UCSD-AML1 (cell line): Measurements from ENCODE around the gene TOMT.
"Not testable (repeated sequence)": the region's sequence is repeated elsewhere in the genome, so short reads cannot be mapped to it uniquely, and the experiment has no call there.

Experiments
- DNase-seq: peaks from one replicate; lab custom pipeline; 2025; ENCODE audit not compliant: unreplicated experiment; lab: John Stamatoyannopoulos, UW

The TOMT gene

GRCh38 chr11:72123117-72123653 lies 17.5 kb downstream of the TOMT start:
- DNase-seq: no peak

DNA sequence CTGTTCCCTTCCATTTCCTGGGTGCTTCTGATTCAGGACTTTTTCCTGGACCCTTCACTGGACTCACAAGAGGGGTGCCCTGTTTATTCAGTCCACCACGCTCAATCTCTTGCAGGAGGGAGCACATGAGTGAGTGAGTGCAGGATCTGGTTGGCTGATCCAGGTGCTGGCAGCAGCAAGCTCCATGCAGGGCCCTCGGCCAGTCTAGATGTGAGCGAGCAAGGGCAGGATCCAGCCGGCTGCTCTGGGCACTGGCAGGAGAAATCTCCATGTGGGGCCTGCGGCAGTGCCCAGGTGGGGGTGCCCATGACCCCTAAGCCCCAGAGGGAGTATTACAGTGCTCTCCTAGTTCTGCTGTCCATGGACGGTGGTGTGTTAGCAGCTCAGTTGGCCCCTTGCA lies 18.3 kb downstream of the TOMT start:
- no peak for DNase-seq

DNA sequence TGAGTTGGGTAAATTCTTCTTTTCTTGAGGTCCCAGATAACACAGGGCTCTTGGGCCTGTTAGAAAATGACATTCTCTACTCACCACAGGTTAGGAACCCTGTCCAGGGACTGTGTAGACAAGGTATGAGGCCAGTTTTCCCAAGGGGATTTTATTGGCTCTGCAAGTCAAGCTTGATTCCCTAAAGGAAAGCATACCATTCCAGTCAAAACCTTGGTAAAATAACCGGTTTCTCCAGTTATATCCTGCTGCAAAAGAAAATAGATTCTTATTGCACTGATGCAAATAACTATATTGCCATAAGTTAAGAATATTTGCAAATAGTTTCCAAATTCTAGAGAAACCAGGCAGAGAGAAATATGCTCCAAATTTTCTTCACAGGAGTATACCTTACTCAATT lies 20.2 kb downstream of the TOMT start:
- DNase-seq: no peak

- DNase-seq: no peak
Measured at GRCh38 chr11:72127923-72128322, 22.2 kb downstream of the TOMT start.

- DNase-seq: no peak
Measured at GRCh38 chr11:72129381-72129780, 23.7 kb downstream of the TOMT start.

- DNase-seq: no peak
Measured at GRCh38 chr11:72132646-72133045, 26.9 kb downstream of the TOMT start.

- not testable (repeated sequence) for DNase-seq
Measured at GRCh38 chr11:72135473-72135872, 29.7 kb downstream of the TOMT start, which contains the start of gene FOLR3. TSS of gene FOLR3 (plus strand) at chr11:72135725. CDS start at chr11:72135953, 228 bp downstream.

DNA sequence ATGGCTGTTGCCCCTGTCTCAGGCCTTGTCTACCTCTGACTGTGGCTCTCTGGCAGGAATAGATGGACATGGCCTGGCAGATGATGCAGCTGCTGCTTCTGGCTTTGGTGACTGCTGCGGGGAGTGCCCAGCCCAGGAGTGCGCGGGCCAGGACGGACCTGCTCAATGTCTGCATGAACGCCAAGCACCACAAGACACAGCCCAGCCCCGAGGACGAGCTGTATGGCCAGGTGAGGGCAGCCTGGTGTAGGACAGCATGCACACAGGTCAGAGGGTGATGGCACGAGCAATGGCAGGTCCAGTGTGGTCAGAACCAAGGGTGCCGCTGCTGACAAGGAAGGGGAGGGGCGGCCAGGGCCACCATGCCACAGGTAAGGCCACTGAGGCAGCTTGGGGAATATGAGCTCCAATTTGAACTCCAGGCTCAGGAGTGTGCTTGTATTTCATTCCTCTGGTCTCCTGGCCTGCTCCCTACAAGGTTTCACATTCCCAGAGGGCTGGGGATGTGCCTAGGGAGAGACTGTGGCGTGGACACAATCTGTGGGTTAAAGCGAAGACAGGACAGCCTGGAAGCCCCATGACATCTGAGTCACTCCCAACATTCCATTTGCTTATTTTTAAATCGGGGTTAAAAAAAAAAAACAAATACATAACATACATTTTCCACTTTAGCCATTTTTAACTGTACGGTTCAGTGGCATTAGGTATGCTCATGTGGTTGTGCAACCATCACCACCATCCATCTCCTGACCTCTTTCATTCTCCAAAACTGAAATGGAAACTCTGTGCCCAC lies 30.4 kb downstream of the TOMT start:
- no peak for DNase-seq

GRCh38 chr11:72136684-72137262 lies 31.0 kb downstream of the TOMT start:
- DNase-seq: no peak

GRCh38 chr11:72138821-72139390 lies 33.2 kb downstream of the TOMT start:
- no peak for DNase-seq

DNA sequence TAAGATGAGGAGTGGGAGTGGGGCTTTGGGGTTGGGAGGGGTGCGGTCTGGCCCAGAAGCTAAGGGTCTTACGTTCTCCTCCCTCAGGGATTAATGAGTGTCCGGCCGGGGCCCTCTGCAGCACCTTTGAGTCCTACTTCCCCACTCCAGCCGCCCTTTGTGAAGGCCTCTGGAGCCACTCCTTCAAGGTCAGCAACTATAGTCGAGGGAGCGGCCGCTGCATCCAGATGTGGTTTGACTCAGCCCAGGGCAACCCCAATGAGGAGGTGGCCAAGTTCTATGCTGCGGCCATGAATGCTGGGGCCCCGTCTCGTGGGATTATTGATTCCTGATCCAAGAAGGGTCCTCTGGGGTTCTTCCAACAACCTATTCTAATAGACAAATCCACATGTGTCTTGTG lies 33.8 kb downstream of the TOMT start:
- DNase-seq: no peak

DNA sequence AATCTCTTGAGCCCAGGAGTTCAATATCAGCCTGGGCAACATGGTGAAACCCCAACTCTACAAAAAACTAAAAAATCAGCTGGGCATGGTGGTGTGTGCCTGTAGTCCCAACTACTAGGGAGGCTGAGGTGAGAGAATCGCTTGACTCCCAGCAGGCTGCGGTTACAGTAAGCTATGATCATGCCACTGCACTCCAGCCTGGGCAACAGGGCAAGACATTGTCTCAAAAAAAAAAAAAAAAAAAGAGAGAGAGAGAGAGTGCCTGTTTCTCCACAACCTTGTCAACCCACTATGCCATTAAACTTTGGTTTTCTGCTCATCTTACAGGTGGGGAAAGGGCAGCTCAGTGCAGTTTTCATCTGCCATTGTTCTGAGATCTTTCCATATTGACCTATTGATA lies 34.9 kb downstream of the TOMT start:
- DNase-seq: no peak

- DNase-seq: no peak
Measured at GRCh38 chr11:72141066-72141465, 35.3 kb downstream of the TOMT start.

DNA sequence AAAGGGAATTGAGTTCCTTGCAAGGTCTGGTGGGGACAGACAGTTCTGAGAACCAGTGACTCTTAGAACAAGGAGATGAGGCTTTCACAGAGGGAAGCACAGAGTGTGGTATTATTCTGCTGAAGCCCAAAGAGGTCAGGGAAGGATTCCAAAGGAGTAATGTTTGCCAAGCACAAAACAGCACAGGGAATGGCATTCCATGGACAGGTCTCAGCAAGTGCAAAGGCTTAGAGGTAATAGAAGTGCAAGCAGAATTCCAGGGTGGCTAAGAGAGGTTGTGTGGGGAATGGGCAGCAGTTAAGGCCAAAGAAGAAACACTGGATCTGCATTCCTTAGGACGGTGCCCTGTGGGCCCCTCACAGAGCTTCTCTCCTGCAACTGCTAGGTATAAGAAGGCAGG lies 36.4 kb downstream of the TOMT start:
- DNase-seq: not testable (repeated sequence)

GRCh38 chr11:72142543-72142942 lies 36.8 kb downstream of the TOMT start:
- not testable (repeated sequence) for DNase-seq

GRCh38 chr11:72144807-72145565 lies 39.3 kb downstream of the TOMT start:
- no peak for DNase-seq

- no peak for DNase-seq
Measured at GRCh38 chr11:72146625-72147024, 40.9 kb downstream of the TOMT start.

DNA sequence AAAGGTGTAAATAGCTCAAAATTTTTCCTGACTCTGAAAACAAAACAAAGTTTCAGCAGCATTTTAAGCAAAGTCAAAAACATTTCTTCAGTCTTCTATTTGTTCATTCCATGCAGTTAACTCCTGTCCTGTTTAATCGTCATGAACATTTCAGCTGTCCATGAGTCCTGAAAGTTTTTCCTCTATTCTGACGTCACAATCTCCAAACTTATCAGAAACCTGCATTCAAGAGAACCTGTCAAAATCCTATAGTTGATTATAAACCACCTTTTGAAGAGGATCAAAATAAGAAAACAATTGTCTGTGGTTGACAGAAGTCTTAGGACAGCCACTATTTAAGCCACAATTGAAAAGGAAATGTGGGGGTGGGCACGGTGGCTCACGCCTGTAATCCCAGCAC lies 45.2 kb downstream of the TOMT start:
- DNase-seq: no peak

- not testable (repeated sequence) for DNase-seq
Measured at GRCh38 chr11:72153874-72154273, 48.1 kb downstream of the TOMT start.

GRCh38 chr11:72154816-72155215 lies 49.1 kb downstream of the TOMT start:
- no peak for DNase-seq

- DNase-seq: no peak
Measured at GRCh38 chr11:72155751-72156150, 50.0 kb downstream of the TOMT start.
